K562 (cell line): ENCODE results near the gene RNF43. TPM values are rescaled to one million over a fixed set of nuclear protein-coding genes. Genes with fewer than 3 reads are reported as not detected.

Experiments
- SREBF2 ChIP-seq: sonication (generic); formaldehyde crosslinking; IDR thresholded peaks from 2 replicates; pipeline ENCODE4 v1.4.0; 2020; ENCODE audit warnings: mild to moderate bottlenecking, missing genetic modification reagents
- polyA plus RNA-seq, 8 experiments: library from polyadenylated mRNA; depleted of rRNA in 4 of 8; stranded (reverse) in 5 of 8; unstranded in 3 of 8; fragments of >200 nt; fragmentation: Nextera tagmentation in 2 of 8; fragmentation: Illumina TruSeq in 1 of 8; extraction: Ambion mirVana in 2 of 8; extraction: Trizol in 1 of 8; gene quantifications; 2 replicates each; pipeline versions ENCODE4 v1.2.1 to v1.2.3, GENCODE V29; 2011 to 2014; ENCODE audit warnings: inconsistent platforms in 1 of 8, missing spikeins in 1 of 8
- total RNA-seq, 7 experiments: library from RNA; depleted of rRNA in 6 of 7; stranded (reverse); fragments of >200 nt in 6 of 7; fragmentation: Illumina TruSeq in 2 of 7; extraction: Trizol in 2 of 7; gene quantifications; 2 replicates each; pipeline versions ENCODE4 v1.2.1 to v1.2.3, GENCODE V29; 2011 to 2021; ENCODE audit warnings: low replicate concordance in 1 of 7
- TF ChIP-seq, protein P1 (sequence below): sonication (generic); formaldehyde crosslinking; IDR thresholded peaks from 2 replicates; pipeline ENCODE4 v1.8.0; 2023; ENCODE audit warnings: missing genetic modification reagents, mild to moderate bottlenecking, borderline replicate concordance
- TF ChIP-seq, protein P2 (sequence below): fragments of 200-800 bp; sonication (Bioruptor generic); IDR thresholded peaks from 2 replicates; pipeline ENCODE4 v1.6.1; 2017; ENCODE audit warnings: missing genetic modification characterization, missing compliant biosample characterization
- TF ChIP-seq, protein P3 (sequence below), 2 experiments: fragments of 450-650 bp; conservative IDR thresholded peaks; 2 replicates each; pipeline ENCODE4 v1.6.1; 2017; ENCODE audit warnings: mild to moderate bottlenecking in 2 of 2, moderate library complexity in 2 of 2

Gene RNF43
- total and polyA plus RNA-seq, 9 of the 15 experiments (the other 6 are each of a cell fraction or from before 2014, with no cell fraction given): 0.29 to 2.7 (median 1.4) TPM

DNA sequence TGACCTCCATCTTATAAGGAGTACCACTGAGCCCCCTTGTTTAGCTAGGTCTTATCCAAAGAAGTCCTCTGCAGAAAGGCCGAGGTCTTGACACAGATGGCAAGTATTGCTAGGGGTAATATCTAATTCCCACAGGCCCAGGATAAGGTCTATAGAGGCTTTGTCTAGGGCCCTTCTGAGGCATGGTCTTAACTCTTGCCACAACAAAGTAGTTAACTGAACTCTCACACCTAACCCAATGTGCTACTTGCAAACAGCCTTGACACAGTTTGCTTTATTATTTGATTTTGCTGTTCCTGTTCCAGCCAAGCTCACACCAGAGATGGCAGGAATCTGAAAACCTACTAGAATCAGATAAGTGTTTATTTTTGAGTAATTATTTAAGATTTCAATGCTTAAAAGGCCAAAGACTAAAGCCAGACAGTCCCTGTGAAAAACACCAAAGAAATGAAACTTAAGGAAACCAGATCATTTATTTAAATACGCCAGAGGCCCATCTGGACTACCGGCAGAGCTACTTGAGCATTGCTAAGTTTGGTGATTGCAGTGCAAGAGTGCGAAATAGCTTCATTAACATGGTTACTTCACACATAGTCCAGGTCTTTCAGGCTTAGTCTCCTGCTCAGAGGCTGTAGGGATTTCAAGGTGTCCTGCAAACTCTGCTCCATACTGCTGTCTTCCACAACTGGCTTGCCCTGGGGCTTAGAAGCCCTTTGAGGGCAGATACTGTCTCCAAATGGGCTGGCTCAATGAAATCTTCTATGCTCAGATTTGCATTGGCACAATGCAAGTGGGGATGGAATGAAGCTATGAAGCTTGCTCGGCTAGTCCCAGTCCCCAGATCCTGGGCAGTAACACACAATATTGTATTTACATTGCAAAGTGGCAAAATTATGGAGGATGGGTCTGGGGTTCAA is 36.9 kb downstream of the RNF43 start (continued):
- TF ChIP-seq, protein P1, sequence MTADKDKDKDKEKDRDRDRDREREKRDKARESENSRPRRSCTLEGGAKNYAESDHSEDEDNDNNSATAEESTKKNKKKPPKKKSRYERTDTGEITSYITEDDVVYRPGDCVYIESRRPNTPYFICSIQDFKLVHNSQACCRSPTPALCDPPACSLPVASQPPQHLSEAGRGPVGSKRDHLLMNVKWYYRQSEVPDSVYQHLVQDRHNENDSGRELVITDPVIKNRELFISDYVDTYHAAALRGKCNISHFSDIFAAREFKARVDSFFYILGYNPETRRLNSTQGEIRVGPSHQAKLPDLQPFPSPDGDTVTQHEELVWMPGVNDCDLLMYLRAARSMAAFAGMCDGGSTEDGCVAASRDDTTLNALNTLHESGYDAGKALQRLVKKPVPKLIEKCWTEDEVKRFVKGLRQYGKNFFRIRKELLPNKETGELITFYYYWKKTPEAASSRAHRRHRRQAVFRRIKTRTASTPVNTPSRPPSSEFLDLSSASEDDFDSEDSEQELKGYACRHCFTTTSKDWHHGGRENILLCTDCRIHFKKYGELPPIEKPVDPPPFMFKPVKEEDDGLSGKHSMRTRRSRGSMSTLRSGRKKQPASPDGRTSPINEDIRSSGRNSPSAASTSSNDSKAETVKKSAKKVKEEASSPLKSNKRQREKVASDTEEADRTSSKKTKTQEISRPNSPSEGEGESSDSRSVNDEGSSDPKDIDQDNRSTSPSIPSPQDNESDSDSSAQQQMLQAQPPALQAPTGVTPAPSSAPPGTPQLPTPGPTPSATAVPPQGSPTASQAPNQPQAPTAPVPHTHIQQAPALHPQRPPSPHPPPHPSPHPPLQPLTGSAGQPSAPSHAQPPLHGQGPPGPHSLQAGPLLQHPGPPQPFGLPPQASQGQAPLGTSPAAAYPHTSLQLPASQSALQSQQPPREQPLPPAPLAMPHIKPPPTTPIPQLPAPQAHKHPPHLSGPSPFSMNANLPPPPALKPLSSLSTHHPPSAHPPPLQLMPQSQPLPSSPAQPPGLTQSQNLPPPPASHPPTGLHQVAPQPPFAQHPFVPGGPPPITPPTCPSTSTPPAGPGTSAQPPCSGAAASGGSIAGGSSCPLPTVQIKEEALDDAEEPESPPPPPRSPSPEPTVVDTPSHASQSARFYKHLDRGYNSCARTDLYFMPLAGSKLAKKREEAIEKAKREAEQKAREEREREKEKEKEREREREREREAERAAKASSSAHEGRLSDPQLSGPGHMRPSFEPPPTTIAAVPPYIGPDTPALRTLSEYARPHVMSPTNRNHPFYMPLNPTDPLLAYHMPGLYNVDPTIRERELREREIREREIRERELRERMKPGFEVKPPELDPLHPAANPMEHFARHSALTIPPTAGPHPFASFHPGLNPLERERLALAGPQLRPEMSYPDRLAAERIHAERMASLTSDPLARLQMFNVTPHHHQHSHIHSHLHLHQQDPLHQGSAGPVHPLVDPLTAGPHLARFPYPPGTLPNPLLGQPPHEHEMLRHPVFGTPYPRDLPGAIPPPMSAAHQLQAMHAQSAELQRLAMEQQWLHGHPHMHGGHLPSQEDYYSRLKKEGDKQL (CRISPR knock-in tag): no peak
- TF ChIP-seq, protein P2, sequence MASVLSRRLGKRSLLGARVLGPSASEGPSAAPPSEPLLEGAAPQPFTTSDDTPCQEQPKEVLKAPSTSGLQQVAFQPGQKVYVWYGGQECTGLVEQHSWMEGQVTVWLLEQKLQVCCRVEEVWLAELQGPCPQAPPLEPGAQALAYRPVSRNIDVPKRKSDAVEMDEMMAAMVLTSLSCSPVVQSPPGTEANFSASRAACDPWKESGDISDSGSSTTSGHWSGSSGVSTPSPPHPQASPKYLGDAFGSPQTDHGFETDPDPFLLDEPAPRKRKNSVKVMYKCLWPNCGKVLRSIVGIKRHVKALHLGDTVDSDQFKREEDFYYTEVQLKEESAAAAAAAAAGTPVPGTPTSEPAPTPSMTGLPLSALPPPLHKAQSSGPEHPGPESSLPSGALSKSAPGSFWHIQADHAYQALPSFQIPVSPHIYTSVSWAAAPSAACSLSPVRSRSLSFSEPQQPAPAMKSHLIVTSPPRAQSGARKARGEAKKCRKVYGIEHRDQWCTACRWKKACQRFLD (CRISPR knock-in tag): no peak
- TF ChIP-seq SREBF2: no peak
- TF ChIP-seq, protein P3, sequence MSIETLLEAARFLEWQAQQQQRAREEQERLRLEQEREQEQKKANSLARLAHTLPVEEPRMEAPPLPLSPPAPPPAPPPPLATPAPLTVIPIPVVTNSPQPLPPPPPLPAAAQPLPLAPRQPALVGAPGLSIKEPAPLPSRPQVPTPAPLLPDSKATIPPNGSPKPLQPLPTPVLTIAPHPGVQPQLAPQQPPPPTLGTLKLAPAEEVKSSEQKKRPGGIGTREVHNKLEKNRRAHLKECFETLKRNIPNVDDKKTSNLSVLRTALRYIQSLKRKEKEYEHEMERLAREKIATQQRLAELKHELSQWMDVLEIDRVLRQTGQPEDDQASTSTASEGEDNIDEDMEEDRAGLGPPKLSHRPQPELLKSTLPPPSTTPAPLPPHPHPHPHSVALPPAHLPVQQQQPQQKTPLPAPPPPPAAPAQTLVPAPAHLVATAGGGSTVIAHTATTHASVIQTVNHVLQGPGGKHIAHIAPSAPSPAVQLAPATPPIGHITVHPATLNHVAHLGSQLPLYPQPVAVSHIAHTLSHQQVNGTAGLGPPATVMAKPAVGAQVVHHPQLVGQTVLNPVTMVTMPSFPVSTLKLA (conservative IDR thresholded peaks at IDR 0.05): no peak
